Chondrocyte (in vitro differentiated cells): ENCODE measurements around the gene GNAT1. TPM values are rescaled to one million over a fixed set of nuclear protein-coding genes. Genes with fewer than 3 reads are reported as not detected.
"Not testable (repeated sequence)": the region's sequence is repeated elsewhere in the genome, so short reads cannot be mapped to it uniquely, and the experiment has no call there.

Source experiments
- DNase-seq: peaks from one replicate; pipeline ENCODE4 v3.0.0; 2021; ENCODE audit warnings: mixed read lengths, low spot score
- H3K27ac Mint-ChIP-seq: one replicate; pipeline ENCODE4 v1.8.0; 2021; ENCODE audit warnings: mild to moderate bottlenecking, moderate library complexity, mixed read lengths; ENCODE audit not compliant: unreplicated experiment
- H3K27me3 Mint-ChIP-seq: 2 replicates; pipeline ENCODE4 v1.8.0; 2021; ENCODE audit warnings: low read depth, mixed read lengths
- H3K36me3 Mint-ChIP-seq: 2 replicates; pipeline ENCODE4 v1.8.0; 2021; ENCODE audit warnings: low read depth, mixed read lengths
- H3K4me1 Mint-ChIP-seq: 2 replicates; pipeline ENCODE4 v1.8.0; 2021; ENCODE audit warnings: low read depth, mild to moderate bottlenecking, mixed read lengths
- H3K4me3 Mint-ChIP-seq: one replicate; pipeline ENCODE4 v1.8.0; 2021; ENCODE audit warnings: mild to moderate bottlenecking, moderate library complexity, mixed read lengths; ENCODE audit not compliant: unreplicated experiment
- H3K9me3 Mint-ChIP-seq: 2 replicates; pipeline ENCODE4 v1.8.0; 2021; ENCODE audit warnings: low read depth, mixed read lengths
- CTCF ChIP-seq: fragments of 200-600 bp; sonication (generic); IDR thresholded peaks from 2 replicates; pipeline ENCODE4 v1.5.0; 2021; ENCODE audit warnings: antibody characterized with exemption, mild to moderate bottlenecking, moderate library complexity
- total RNA-seq: library from RNA; stranded (reverse); gene quantifications from 3 replicates; pipeline ENCODE4 v1.2.1, GENCODE V29; 2021

Gene GNAT1
- total RNA-seq, 1 donor from 2014 or later, result not detected

DNA sequence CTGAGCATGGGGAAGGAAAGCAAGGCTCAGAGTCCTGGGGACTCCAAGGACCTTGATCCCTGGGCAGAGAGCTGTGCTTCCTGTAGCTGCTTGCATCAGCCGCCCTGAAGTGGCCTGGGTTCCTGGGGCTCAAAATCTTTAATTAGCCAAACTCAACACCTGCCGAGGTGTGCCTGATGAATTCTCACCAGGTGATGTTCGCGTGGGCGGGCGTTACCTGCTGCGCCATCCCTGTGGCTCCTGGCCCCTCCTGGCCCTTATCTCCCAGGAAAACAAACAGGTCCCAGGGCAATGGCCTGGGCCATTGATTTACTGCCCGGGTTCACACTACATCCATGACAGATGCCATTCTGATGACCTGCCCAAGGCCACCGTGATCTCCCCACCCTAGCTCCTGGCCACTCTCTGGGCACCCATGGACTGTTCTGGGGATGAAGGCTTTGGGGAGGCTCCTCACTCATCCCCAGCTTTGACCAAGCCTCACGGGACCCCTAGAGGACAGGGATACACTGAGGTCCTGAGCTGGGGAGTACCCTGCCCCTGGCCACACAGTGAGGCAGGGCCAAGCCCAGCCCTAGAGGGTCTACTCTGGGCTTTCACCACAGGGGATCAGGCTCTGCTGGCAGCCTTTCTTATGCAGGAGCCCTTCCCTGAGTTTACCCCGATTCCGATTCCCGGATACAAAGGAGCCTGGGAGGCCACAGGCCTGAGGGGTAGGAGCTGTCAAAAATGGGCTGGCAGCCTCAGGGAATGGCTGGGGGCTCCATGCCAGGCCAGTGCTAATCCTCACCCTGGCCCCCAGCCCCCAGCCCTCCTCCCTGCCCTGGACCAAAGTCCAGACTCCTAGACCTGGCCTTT, 19.3 kb downstream of the GNAT1 start:
- Mint-ChIP-seq H3K27ac (no peak overlapping the region), H3K36me3 (no peaks in the 10 kb centered on the region), H3K9me3 (no peaks in the 10 kb centered on the region), H3K4me1 (peaks cover 7% of the 10 kb centered on the region), H3K27me3 (peaks cover 2% of the 10 kb centered on the region), H3K4me3 (no peak overlapping the region)
- no peak for TF ChIP-seq CTCF
- no peak for DNase-seq

DNA sequence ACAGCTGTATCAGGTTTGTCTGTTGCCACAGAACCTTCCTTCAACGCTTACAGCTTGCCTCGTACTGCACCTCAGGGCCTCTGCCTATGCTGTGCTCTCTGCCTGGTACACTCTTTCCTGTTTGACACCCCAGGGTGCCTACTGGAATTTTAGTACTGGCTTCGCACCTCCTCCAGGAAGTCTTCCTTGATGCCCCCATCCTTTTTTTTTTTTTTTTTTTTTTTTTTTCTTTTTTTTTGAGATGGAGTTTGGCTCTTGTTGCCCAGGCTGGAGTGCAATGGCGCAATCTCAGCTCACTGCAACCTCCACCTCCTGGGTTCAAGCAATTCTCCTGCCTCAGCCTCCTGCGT, 19.9 kb downstream of the GNAT1 start:
- not testable (repeated sequence) for DNase-seq, H3K27me3 Mint-ChIP-seq, H3K27ac Mint-ChIP-seq, H3K36me3 Mint-ChIP-seq, H3K9me3 Mint-ChIP-seq, H3K4me1 Mint-ChIP-seq, H3K4me3 Mint-ChIP-seq

DNA sequence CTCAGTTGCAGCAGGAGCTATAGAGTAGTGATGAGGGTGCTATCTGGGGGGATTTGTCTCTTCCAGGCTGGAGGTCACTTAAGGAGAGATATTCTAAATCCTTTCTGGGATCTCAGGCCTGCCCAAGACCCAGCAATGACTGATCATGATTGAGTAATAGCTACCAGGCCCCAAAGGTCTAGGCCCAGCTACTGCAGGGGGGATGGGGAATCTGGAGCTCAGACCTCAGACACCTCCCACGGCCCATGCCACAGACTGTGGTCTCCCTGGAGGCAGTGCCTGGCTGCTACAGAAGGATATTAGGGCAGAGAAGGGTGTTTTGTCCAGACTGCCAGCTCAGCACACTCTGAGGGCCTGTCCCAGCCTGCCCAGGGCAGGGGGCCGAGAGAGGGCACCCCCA, 20.5 kb downstream of the GNAT1 start:
- no peak overlapping the region for H3K4me3 Mint-ChIP-seq
- H3K27ac Mint-ChIP-seq, result no peak overlapping the region
- peaks cover 7% of the 10 kb centered on the region for H3K4me1 Mint-ChIP-seq
- no peaks in the 10 kb centered on the region for H3K36me3 Mint-ChIP-seq
- no peaks in the 10 kb centered on the region for H3K9me3 Mint-ChIP-seq
- no peaks in the 10 kb centered on the region for H3K27me3 Mint-ChIP-seq
- no peak for DNase-seq
- TF ChIP-seq CTCF, result no peak

- Mint-ChIP-seq H3K9me3 (no peaks in the 10 kb centered on the region), H3K4me1 (peaks cover 7% of the 10 kb centered on the region), H3K27ac (peak overlapping the region; percentile 57), H3K36me3 (no peaks in the 10 kb centered on the region), H3K4me3 (no peak overlapping the region), H3K27me3 (no peaks in the 10 kb centered on the region)
- DNase-seq, result no peak
- TF ChIP-seq CTCF, result no peak
These were observed 21.1 kb downstream of the GNAT1 start for GRCh38 chr3:50212502-50212901.

- no peak for TF ChIP-seq CTCF
- Mint-ChIP-seq H3K4me3 (no peak overlapping the region), H3K36me3 (no peaks in the 10 kb centered on the region), H3K27me3 (no peaks in the 10 kb centered on the region), H3K27ac (no peak overlapping the region), H3K4me1 (peaks cover 7% of the 10 kb centered on the region), H3K9me3 (no peaks in the 10 kb centered on the region)
- no peak for DNase-seq
These were observed 21.6 kb downstream of the GNAT1 start for GRCh38 chr3:50212971-50213370.

DNA sequence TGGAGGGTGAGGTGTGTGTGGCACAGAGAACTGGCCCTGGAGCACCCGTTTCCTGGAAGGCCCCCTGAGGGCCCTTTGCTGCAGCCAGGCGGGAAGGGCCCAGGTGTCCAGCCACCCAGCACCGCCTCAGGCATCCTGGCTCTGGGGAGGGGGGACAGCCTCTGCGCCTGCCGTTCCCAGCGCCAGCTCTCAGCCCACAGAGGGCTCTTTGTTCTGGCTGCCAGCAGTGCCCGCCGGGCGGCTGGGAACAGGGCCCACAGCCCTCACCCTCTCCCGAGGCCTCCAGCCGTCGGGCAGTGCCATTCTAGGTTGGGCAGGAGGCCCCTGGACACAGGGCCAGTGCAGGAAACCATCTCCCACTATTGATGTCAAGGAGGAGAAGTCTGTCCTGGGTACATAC, 22.0 kb downstream of the GNAT1 start:
- H3K4me1 Mint-ChIP-seq, result peaks cover 7% of the 10 kb centered on the region
- no peaks in the 10 kb centered on the region for H3K27me3 Mint-ChIP-seq
- no peak overlapping the region for H3K4me3 Mint-ChIP-seq
- H3K36me3 Mint-ChIP-seq, result no peaks in the 10 kb centered on the region
- H3K9me3 Mint-ChIP-seq, result no peaks in the 10 kb centered on the region
- H3K27ac Mint-ChIP-seq, result no peak overlapping the region
- no peak for DNase-seq
- no peak for TF ChIP-seq CTCF
